ENCODE measurements around the gene ATRN.
A peak's percentile ranks its signal among the peaks of the same experiment; 100 is the strongest.

GRCh38 chr20:3470627-3471396, at the start of gene ATRN:
- TF ChIP-seq CTCF (conservative IDR thresholded peaks at IDR 0.05) (no peak), ZFX (IDR thresholded peaks at IDR 0.05) (peak; percentile 75)

All from C4-2B (cell line).